A549 (cell line): ENCODE data around the gene N4BP2L2. TPM values are rescaled to one million over a fixed set of nuclear protein-coding genes. Genes with fewer than 3 reads are reported as not detected.

Source experiments
- ATAC-seq, 2 experiments: fragments of 200-7000 bp in 1 of 2; fragments of >200 bp in 1 of 2; cut with Nextera tagmentation in 1 of 2; cut with Tn5 transposase in 1 of 2; 3 replicates each; pipeline versions ENCODE4 v1.8.0 to v1.9.1; 2018 to 2020; ENCODE audit warnings: mild to moderate bottlenecking in 1 of 2, moderate library complexity in 1 of 2
- CTCF ChIA-PET: fragments of 300-600 bp; sonication (Branson Sonifier 250); formaldehyde crosslinking; extraction: SDS; loops from one replicate; lab custom pipeline; 2021; ENCODE audit warnings: antibody characterized with exemption, inconsistent platforms; lab: Yijun Ruan, JAX
- POLR2A ChIA-PET: fragments of 350-600 bp; formaldehyde crosslinking; extraction: SDS; loops from one replicate; lab custom pipeline; 2021; ENCODE audit warnings: antibody characterized with exemption, inconsistent platforms; lab: Yijun Ruan, JAX
- DNase-seq, 2 experiments: peaks; one replicate each; pipeline versions ENCODE4 v3.0.0 to v3.0.0-alpha.2; 2011 to 2016; ENCODE audit warnings: low read depth in 1 of 2, low spot score in 1 of 2
- FAIRE-seq: peaks from 2 replicates; lab custom pipeline; 2011; peaks lifted over from hg19 to GRCh38; lab: Jason Lieb, UNC
- H3K27ac ChIP-seq, 2 experiments: fragments of >200 bp; sonication (Bioruptor Twin); formaldehyde crosslinking; 3 replicates each; pipeline ENCODE4 v1.5.1; 2016 to 2017
- H3K4me1 ChIP-seq: fragments of >200 bp; sonication (Bioruptor Twin); formaldehyde crosslinking; 3 replicates; pipeline ENCODE4 v1.6.1; 2016
- H3K4me2 ChIP-seq: fragments of >200 bp; sonication (Bioruptor Twin); formaldehyde crosslinking; 3 replicates; pipeline ENCODE4 v1.6.1; 2016
- H3K4me3 ChIP-seq: fragments of >200 bp; sonication (Bioruptor Twin); formaldehyde crosslinking; 3 replicates; pipeline ENCODE4 v1.5.1; 2016
- H3K9me3 ChIP-seq: fragments of >200 bp; sonication (Bioruptor Twin); formaldehyde crosslinking; 3 replicates; pipeline ENCODE4 v1.6.1; 2016
- CBX8 ChIP-seq: fragments of 200-600 bp; sonication (generic); IDR thresholded peaks from 2 replicates; pipeline ENCODE4 v1.6.1; 2016
- CEBPB ChIP-seq, 2 experiments: fragments of >200 bp in 1 of 2; sonication (Bioruptor Twin) in 1 of 2; formaldehyde crosslinking in 1 of 2; IDR thresholded peaks; 2 replicates each; pipeline ENCODE4 v1.6.1; 2012 to 2016
- CHD2 ChIP-seq: fragments of 150-350 bp; IDR thresholded peaks from 2 replicates; pipeline ENCODE4 v1.6.1; 2014; ENCODE audit warnings: low read length; ENCODE audit not compliant: partially characterized antibody
- EHF ChIP-seq: fragments of 250-450 bp; sonication (Bioruptor Pico); IDR thresholded peaks from 2 replicates; pipeline ENCODE4 v1.5.0; 2020; ENCODE audit warnings: mild to moderate bottlenecking
- ESRRA ChIP-seq: fragments of 150-350 bp; IDR thresholded peaks from 2 replicates; pipeline ENCODE4 v1.6.1; 2014; ENCODE audit warnings: mild to moderate bottlenecking, low read length, borderline replicate concordance
- FOSL2 ChIP-seq, 2 experiments: fragments of 450-650 bp in 1 of 2; fragments of >200 bp in 1 of 2; sonication (Bioruptor Twin) in 1 of 2; formaldehyde crosslinking; IDR thresholded peaks; 2 replicates each; pipeline versions ENCODE4 v1.5.0 to v1.6.1; 2016 to 2020; ENCODE audit warnings: mild to moderate bottlenecking in 1 of 2, moderate library complexity in 1 of 2
- GATA3 ChIP-seq: IDR thresholded peaks from 2 replicates; pipeline ENCODE4 v1.6.1; 2012; ENCODE audit warnings: borderline replicate concordance
- HEYL ChIP-seq: fragments of 250-450 bp; sonication (Bioruptor Pico); IDR thresholded peaks from 2 replicates; pipeline ENCODE4 v1.8.0; 2021; ENCODE audit warnings: mild to moderate bottlenecking, moderate library complexity
- HOXA7 ChIP-seq: fragments of 250-450 bp; sonication (Bioruptor Pico); IDR thresholded peaks from 2 replicates; pipeline ENCODE4 v1.5.0; 2020; ENCODE audit warnings: mild to moderate bottlenecking, moderate library complexity
- JUN ChIP-seq, 2 experiments: fragments of >200 bp; sonication (Bioruptor Twin); formaldehyde crosslinking; IDR thresholded peaks; 2 replicates in 1 of 2; 3 replicates in 1 of 2; pipeline ENCODE4 v1.6.1; 2016 to 2017
- KDM5A ChIP-seq: fragments of 200-600 bp; sonication (generic); IDR thresholded peaks from 2 replicates; pipeline ENCODE4 v1.6.1; 2016; ENCODE audit warnings: antibody characterized with exemption, mild to moderate bottlenecking
- MAX ChIP-seq: IDR thresholded peaks from 2 replicates; pipeline ENCODE4 v1.6.1; 2012
- NR3C1 ChIP-seq: fragments of >200 bp; sonication (Bioruptor Twin); formaldehyde crosslinking; IDR thresholded peaks from 3 replicates; pipeline ENCODE4 v1.6.1; 2017
- PHF8 ChIP-seq: fragments of 200-600 bp; sonication (generic); IDR thresholded peaks from 2 replicates; pipeline ENCODE4 v1.6.1; 2016; ENCODE audit warnings: low read depth, mild to moderate bottlenecking, antibody characterized with exemption, moderate library complexity, borderline replicate concordance
- RAD21 ChIP-seq, 2 experiments: fragments of >200 bp in 1 of 2; sonication (Bioruptor Twin) in 1 of 2; formaldehyde crosslinking in 1 of 2; IDR thresholded peaks in 1 of 2; conservative IDR thresholded peaks in 1 of 2; 2 replicates in 1 of 2; 3 replicates in 1 of 2; pipeline ENCODE4 v1.6.1; 2012 to 2018; ENCODE audit warnings: inconsistent platforms in 1 of 2
- REST ChIP-seq: fragments of 200-600 bp; sonication (generic); IDR thresholded peaks from 2 replicates; pipeline ENCODE4 v1.6.1; 2016; ENCODE audit warnings: antibody characterized with exemption, mild to moderate bottlenecking, moderate library complexity
- RFX5 ChIP-seq: fragments of 450-650 bp; IDR thresholded peaks from 2 replicates; pipeline ENCODE4 v1.7.1; 2014; ENCODE audit warnings: antibody characterized with exemption, mild to moderate bottlenecking, moderate library complexity
- SMC3 ChIP-seq: fragments of >200 bp; sonication (Bioruptor Twin); formaldehyde crosslinking; IDR thresholded peaks from 3 replicates; pipeline ENCODE4 v1.6.1; 2018; ENCODE audit warnings: inconsistent platforms
- ZSCAN20 ChIP-seq: fragments of 250-450 bp; sonication (Bioruptor Pico); IDR thresholded peaks from 2 replicates; pipeline ENCODE4 v1.8.0; 2022; ENCODE audit warnings: mild to moderate bottlenecking, moderate library complexity
- WGBS: methylation state at CpG from one replicate; pipeline ENCODE4 v1.1.6; 2017; ENCODE audit errors: missing lambda C conversion rate; 5-methylcytosine and 5-hydroxymethylcytosine counted together
- polyA plus RNA-seq, 4 experiments: library from polyadenylated mRNA; depleted of rRNA in 3 of 4; stranded (reverse); fragments of >200 nt; fragmentation: RNase III in 1 of 4; extraction: RNeasy Plus Mini Kit Qiagen cat#74134 plus additional on column Dnase treatment in 1 of 4; gene quantifications; 2 replicates in 3 of 4; 3 replicates in 1 of 4; pipeline ENCODE4 v1.2.3, GENCODE V29; 2011 to 2017
- TF ChIP-seq, protein P1 (sequence below): fragments of 450-650 bp; IDR thresholded peaks from 2 replicates; pipeline ENCODE4 v1.6.1; 2014; ENCODE audit warnings: antibody characterized with exemption
- TF ChIP-seq, protein P2 (sequence below): fragments of 250-450 bp; sonication (Bioruptor Pico); IDR thresholded peaks from 2 replicates; pipeline ENCODE4 v1.5.0; 2021; ENCODE audit warnings: mild to moderate bottlenecking, moderate library complexity, borderline replicate concordance
- TF ChIP-seq, protein P3 (sequence below): IDR thresholded peaks from 2 replicates; pipeline ENCODE4 v1.6.1; 2012

Gene N4BP2L2
- polyA plus RNA-seq, 2 of the 4 experiments (the other 2 are of a cell fraction): 29.3 to 56.2 TPM

- CTCF ChIA-PET: interaction anchor here (0.6 kb wide), 1 partner anchor 37 kb away, joined by 3 read pairs; no protein-coding TSS in a partner anchor
- no peaks in the 10 kb centered on the region for H3K4me1 ChIP-seq
- WGBS: 86% methylated on average over 4 of the region's 4 CpGs
Observed at GRCh38 chr13:32403108-32403507, 135.5 kb downstream of the N4BP2L2 start.

DNA sequence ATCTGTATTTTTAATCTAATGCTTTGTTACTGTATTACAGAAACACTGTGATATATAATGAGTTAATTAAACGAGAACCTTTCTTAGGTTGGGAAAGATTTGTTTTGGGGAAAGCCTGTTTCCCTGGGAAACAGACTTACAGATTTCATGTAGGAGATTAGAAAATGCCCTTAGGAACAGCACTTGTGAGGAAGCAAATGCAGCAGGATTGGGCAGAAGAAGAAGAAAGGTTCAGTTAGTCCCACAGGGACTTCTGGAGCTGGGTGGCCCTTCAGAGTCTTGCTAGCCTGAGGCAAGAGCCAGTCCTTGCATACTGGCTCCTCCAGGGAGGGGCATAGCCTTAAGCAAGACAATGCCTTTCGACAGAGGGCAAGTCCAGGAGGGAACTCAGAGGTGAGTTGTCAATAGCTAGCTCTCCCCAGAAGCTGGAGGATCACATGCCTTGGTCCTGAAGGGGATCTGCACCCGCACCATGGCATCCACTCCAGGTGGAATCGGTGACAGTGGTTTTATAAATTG lies 147.4 kb downstream of the N4BP2L2 start:
- H3K9me3 ChIP-seq: no peaks in the 10 kb centered on the region
- ATAC-seq: no peak
- H3K4me2 ChIP-seq: no peak overlapping the region
- WGBS: 72% methylated on average over 4 of the region's 4 CpGs
- no peak overlapping the region for H3K4me3 ChIP-seq
- peak in 1 of 2 experiments; percentile 1 for DNase-seq
- FAIRE-seq: no peak
- no peaks in the 10 kb centered on the region for H3K4me1 ChIP-seq
- no peak overlapping the region for H3K27ac ChIP-seq
- ChIA-PET POLR2A (no interaction called here), CTCF (no interaction called here)
- TF ChIP-seq ESRRA (no peak), GATA3 (no peak), FOSL2 (IDR thresholded peaks at IDR 0.05) (no peak), FOSL2 (CRISPR knock-in tag; IDR thresholded peaks at IDR 0.05) (no peak), RFX5 (no peak), HEYL (CRISPR knock-in tag) (no peak), ZSCAN20 (CRISPR knock-in tag) (no peak), RAD21 (conservative IDR thresholded peaks at IDR 0.05 in 1 of 2, IDR thresholded peaks at IDR 0.05 in 1 of 2) (no peak)
- TF ChIP-seq, protein P1, sequence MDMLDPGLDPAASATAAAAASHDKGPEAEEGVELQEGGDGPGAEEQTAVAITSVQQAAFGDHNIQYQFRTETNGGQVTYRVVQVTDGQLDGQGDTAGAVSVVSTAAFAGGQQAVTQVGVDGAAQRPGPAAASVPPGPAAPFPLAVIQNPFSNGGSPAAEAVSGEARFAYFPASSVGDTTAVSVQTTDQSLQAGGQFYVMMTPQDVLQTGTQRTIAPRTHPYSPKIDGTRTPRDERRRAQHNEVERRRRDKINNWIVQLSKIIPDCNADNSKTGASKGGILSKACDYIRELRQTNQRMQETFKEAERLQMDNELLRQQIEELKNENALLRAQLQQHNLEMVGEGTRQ: no peak
- TF ChIP-seq, protein P2, sequence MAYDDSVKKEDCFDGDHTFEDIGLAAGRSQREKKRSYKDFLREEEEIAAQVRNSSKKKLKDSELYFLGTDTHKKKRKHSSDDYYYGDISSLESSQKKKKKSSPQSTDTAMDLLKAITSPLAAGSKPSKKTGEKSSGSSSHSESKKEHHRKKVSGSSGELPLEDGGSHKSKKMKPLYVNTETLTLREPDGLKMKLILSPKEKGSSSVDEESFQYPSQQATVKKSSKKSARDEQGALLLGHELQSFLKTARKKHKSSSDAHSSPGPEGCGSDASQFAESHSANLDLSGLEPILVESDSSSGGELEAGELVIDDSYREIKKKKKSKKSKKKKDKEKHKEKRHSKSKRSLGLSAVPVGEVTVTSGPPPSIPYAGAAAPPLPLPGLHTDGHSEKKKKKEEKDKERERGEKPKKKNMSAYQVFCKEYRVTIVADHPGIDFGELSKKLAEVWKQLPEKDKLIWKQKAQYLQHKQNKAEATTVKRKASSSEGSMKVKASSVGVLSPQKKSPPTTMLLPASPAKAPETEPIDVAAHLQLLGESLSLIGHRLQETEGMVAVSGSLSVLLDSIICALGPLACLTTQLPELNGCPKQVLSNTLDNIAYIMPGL: no peak

More at GRCh38 chr13:32403108-32403507, 135.5 kb downstream of the N4BP2L2 start:
- POLR2A ChIA-PET: no interaction called here
- Histone ChIP-seq H3K4me2 (no peak overlapping the region), H3K9me3 (no peaks in the 10 kb centered on the region), H3K4me3 (no peak overlapping the region), H3K27ac (no peak overlapping the region)
- no peak for ATAC-seq
- DNase-seq: no peak
- TF ChIP-seq EHF (no peak), CBX8 (no peak), SMC3 (no peak), HOXA7 (CRISPR knock-in tag) (no peak), GATA3 (no peak), JUN (IDR thresholded peaks at IDR 0.05) (no peak), REST (no peak)
- TF ChIP-seq, protein P3, sequence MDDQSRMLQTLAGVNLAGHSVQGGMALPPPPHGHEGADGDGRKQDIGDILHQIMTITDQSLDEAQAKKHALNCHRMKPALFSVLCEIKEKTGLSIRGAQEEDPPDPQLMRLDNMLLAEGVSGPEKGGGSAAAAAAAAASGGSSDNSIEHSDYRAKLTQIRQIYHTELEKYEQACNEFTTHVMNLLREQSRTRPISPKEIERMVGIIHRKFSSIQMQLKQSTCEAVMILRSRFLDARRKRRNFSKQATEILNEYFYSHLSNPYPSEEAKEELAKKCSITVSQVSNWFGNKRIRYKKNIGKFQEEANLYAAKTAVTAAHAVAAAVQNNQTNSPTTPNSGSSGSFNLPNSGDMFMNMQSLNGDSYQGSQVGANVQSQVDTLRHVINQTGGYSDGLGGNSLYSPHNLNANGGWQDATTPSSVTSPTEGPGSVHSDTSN: no peak
- FAIRE-seq: no peak

- WGBS: 70% methylated on average over 1 of the region's 1 CpG
- no peak for FAIRE-seq
- CTCF ChIA-PET: no interaction called here
- no peak for ATAC-seq
- Histone ChIP-seq H3K4me3 (no peak overlapping the region), H3K9me3 (no peaks in the 10 kb centered on the region), H3K4me1 (no peaks in the 10 kb centered on the region), H3K27ac (no peak overlapping the region), H3K4me2 (no peak overlapping the region)
- no peak for DNase-seq
- POLR2A ChIA-PET: no interaction called here
- TF ChIP-seq NR3C1 (no peak), PHF8 (no peak), MAX (no peak), JUN (IDR thresholded peaks at IDR 0.05) (no peak), CHD2 (no peak), RFX5 (no peak), SMC3 (no peak), CEBPB (IDR thresholded peaks at IDR 0.05) (no peak), KDM5A (no peak), REST (no peak)
Observed at GRCh38 chr13:32390484-32390883, 148.1 kb downstream of the N4BP2L2 start.
